ENCODE data around the gene KCNB1.

The KCNB1 gene

GRCh38 chr20:49484180-49485140 lies 2.0 kb upstream of the KCNB1 start:
- TF ChIP-seq, protein P1, sequence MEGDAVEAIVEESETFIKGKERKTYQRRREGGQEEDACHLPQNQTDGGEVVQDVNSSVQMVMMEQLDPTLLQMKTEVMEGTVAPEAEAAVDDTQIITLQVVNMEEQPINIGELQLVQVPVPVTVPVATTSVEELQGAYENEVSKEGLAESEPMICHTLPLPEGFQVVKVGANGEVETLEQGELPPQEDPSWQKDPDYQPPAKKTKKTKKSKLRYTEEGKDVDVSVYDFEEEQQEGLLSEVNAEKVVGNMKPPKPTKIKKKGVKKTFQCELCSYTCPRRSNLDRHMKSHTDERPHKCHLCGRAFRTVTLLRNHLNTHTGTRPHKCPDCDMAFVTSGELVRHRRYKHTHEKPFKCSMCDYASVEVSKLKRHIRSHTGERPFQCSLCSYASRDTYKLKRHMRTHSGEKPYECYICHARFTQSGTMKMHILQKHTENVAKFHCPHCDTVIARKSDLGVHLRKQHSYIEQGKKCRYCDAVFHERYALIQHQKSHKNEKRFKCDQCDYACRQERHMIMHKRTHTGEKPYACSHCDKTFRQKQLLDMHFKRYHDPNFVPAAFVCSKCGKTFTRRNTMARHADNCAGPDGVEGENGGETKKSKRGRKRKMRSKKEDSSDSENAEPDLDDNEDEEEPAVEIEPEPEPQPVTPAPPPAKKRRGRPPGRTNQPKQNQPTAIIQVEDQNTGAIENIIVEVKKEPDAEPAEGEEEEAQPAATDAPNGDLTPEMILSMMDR (IDR thresholded peaks at IDR 0.05; ENCODE audit: unreplicated experiment in 3 of 3): peak; percentile 71 to 86 (median 77)
- H3K27me3 Mint-ChIP-seq (ENCODE audit: low read depth): peaks cover 86% of the 10 kb centered on the region
- H3K27ac Mint-ChIP-seq: no peak overlapping the region
- H3K4me1 Mint-ChIP-seq: peaks cover 6% of the 10 kb centered on the region
- peaks cover 7% of the 10 kb centered on the region for H3K9me3 Mint-ChIP-seq
- no peaks in the 10 kb centered on the region for H3K36me3 Mint-ChIP-seq (ENCODE audit: low read depth)
- H3K4me3 Mint-ChIP-seq: peak overlapping the region; percentile 83 to 90 (median 86)

GRCh38 chr20:49483696-49484123 lies 1.2 kb upstream of the KCNB1 start:
- Mint-ChIP-seq H3K27ac (no peak overlapping the region), H3K27me3 (ENCODE audit: low read depth) (peaks cover 80% of the 10 kb centered on the region), H3K4me3 (peak overlapping the region; percentile 47 to 76 (median 61)), H3K4me1 (peaks cover 6% of the 10 kb centered on the region), H3K9me3 (peaks cover 4% of the 10 kb centered on the region), H3K36me3 (ENCODE audit: low read depth) (no peaks in the 10 kb centered on the region)
- TF ChIP-seq, protein P1 (IDR thresholded peaks at IDR 0.05; ENCODE audit: unreplicated experiment in 3 of 3): no peak

DNA sequence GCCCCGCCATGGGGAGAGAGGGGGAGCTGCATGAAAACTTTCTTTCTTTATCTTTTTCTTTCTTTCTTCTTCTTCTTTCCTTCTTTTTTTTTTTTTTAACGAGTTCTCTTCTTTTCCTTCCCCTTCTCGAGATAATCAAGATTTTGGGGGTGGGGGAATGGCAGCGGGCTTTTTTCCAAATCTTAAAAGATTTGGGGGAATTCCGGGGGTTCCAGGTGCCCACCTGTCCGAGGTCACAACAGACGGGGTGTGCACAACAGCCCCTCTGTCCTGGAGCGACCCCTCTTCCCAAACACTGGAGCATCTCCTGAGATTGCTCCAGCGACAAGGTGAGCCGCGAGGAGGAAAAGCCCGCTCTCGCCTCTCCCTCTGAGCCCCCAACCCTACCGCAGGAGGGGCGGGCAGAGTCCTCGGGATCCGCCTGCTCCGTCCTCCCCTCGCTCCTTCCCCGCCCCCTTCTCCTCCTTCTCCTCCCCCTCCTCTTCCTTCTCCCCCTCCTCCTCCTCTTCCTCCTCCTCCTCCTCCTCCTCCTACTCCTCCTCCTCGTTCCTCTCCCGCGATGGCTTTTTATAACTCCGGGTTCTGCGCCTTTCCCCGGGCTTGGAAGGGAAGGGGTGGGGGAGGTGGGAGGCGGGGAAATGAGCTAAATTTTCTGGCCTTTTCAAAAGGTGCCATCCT lies 689 bp upstream of the KCNB1 start:
- H3K27me3 Mint-ChIP-seq (ENCODE audit: low read depth): peaks cover 79% of the 10 kb centered on the region

DNA sequence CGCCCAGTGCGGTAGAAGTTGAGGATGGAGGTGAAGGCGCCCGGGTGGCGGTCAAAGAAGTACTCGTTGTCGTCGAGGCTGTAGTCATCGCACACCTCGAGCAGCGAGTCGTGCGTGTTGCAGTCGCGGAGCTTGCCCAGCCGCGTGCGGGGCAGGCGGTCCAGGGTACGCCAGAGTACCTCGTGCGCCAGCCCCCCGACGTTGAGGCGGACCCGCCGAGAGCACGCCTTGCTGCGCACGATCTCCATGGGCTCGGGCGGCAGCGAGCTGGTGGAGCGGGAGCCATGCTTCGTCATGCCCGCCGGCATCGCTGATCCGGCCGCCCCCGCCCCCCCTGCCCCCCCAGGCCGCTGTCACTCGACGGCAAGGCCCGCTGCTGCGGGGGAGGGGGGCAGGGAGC lies 295 bp downstream of the KCNB1 start:
- peaks cover under 1% of the 10 kb centered on the region for H3K9me3 Mint-ChIP-seq
- peaks cover 71% of the 10 kb centered on the region for H3K27me3 Mint-ChIP-seq (ENCODE audit: low read depth)
- H3K36me3 Mint-ChIP-seq (ENCODE audit: low read depth): no peaks in the 10 kb centered on the region
- no peak overlapping the region for H3K27ac Mint-ChIP-seq
- TF ChIP-seq, protein P1 (IDR thresholded peaks at IDR 0.05; ENCODE audit: unreplicated experiment in 3 of 3): no peak
- peaks cover 6% of the 10 kb centered on the region for H3K4me1 Mint-ChIP-seq
- peak overlapping the region in 1 of 3 experiments; percentile 40 for H3K4me3 Mint-ChIP-seq

More for the DNA sequence above, 689 bp upstream of the KCNB1 start:
- Mint-ChIP-seq H3K4me1 (peaks cover 6% of the 10 kb centered on the region), H3K9me3 (peaks cover 4% of the 10 kb centered on the region), H3K4me3 (peak overlapping the region; percentile 75 to 78 (median 76)), H3K27ac (no peak overlapping the region), H3K36me3 (ENCODE audit: low read depth) (no peaks in the 10 kb centered on the region)
- TF ChIP-seq, protein P1 (IDR thresholded peaks at IDR 0.05; ENCODE audit: unreplicated experiment in 3 of 3): peak in 1 of 3 experiments; percentile 0

GRCh38 chr20:49481116-49481515 lies 1.4 kb downstream of the KCNB1 start:
- Mint-ChIP-seq H3K36me3 (ENCODE audit: low read depth) (no peaks in the 10 kb centered on the region), H3K27ac (no peak overlapping the region), H3K9me3 (no peaks in the 10 kb centered on the region), H3K27me3 (ENCODE audit: low read depth) (peaks cover 61% of the 10 kb centered on the region), H3K4me1 (peaks cover 6% of the 10 kb centered on the region), H3K4me3 (peak overlapping the region in 1 of 3 experiments; percentile 38)
- TF ChIP-seq, protein P1 (IDR thresholded peaks at IDR 0.05; ENCODE audit: unreplicated experiment in 3 of 3): no peak

Measured in nephron (organoid).